GM12865 (cell line): ENCODE data around the gene CMTM2.

Experiments
- DNase-seq: peaks from one replicate; pipeline ENCODE4 v3.0.0; 2010; ENCODE audit warnings: low read depth
- H3K4me3 ChIP-seq: 2 replicates; pipeline ENCODE4 v1.5.1; 2011; ENCODE audit warnings: mild to moderate bottlenecking, low read depth, low read length, control low read depth
- CTCF ChIP-seq: IDR thresholded peaks from 2 replicates; pipeline ENCODE4 v1.5.1; 2011; ENCODE audit warnings: low read length, control low read depth, low read depth, inconsistent platforms; ENCODE audit not compliant: insufficient read depth; ENCODE audit errors: missing control alignments

Gene CMTM2

GRCh38 chr16:66539623-66540469 lies 39.4 kb upstream of the CMTM2 start:
- no peak overlapping the region for H3K4me3 ChIP-seq
- no peak for TF ChIP-seq CTCF
- peak; percentile 74 for DNase-seq

DNA sequence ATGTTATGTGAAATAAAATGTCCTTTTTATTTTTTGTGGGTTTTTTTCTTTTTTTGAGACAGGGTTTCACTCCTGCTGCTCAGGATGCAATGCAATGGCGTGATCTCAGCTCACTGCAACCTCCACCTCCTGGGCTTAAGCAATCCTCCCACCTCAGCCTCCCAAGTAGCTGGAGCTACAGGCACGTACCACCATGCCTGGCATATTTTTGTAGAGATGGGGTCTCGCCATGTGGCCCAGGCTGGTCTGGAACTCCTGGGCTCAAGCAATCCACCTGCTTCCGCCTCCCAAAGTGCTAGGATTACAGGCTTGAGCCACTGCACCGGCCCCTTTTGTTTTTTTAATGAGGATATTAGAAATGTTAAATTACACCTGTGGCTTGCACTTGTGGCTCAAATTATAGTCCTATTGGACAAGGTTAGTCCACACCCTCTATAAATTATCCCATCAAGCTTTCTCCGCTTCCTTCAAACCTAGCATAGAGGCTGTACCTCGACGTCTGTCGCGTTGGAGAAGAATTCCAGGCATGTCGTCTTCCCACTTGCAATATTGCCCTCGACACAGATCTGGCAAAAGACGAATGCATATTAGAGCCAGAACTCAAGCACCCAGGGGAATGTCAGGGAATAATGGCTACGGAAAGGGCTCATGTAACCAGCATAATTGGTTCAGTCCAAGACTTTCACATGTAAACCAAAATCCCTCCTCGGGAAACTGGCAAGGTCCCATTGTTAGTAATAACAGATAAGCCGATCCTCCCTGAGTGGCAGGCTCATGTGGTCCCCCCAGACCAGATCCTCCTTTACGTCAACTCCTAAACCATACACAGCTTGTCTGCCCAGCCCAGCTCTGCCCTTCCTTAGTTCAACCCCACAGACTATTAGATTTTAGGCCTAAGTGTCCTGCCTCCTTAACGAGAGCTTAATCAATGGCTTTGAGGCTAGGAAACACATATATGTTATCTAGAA lies 37.6 kb upstream of the CMTM2 start:
- no peak for TF ChIP-seq CTCF
- H3K4me3 ChIP-seq: no peak overlapping the region
- DNase-seq: no peak

DNA sequence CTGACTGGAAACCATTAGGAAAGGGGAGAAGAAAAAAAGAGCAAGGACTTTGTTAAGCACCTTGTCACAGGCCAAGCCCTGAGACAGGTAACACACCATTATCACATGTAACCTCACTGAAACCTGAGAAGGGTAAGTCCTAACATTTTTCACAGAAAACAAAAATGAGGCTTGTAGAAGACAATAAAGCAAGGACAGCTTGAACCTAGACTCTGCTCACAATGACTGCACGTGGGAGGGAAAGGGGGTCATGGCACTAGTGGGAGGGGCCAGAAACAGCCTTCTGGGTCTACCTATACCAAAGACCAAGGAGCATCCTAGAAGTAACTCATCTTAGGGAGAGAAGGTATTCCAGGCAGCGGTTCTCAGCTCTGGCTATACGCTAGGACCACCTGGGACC lies 36.9 kb upstream of the CMTM2 start:
- DNase-seq: no peak
- H3K4me3 ChIP-seq: no peak overlapping the region
- no peak for TF ChIP-seq CTCF

DNA sequence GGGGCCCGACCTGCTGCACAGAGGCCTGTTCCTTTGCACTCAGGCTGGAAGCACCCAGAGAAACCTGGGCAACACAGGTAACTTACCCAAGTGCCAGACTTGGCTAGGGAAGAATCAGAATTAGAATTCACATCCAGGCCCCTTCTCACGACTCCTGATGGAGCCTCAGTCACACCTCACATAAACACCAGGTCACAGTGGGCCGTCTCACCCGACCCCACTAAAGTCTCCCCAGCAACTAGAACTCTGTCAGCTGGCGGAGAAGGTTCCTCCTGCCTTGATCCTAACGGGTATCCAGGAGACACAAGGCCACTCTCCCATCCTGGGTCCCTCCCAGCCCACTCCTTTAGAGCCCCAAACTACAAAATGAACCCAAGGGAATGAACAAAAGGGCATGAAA lies 35.7 kb upstream of the CMTM2 start:
- TF ChIP-seq CTCF: no peak
- no peak overlapping the region for H3K4me3 ChIP-seq
- no peak for DNase-seq

DNA sequence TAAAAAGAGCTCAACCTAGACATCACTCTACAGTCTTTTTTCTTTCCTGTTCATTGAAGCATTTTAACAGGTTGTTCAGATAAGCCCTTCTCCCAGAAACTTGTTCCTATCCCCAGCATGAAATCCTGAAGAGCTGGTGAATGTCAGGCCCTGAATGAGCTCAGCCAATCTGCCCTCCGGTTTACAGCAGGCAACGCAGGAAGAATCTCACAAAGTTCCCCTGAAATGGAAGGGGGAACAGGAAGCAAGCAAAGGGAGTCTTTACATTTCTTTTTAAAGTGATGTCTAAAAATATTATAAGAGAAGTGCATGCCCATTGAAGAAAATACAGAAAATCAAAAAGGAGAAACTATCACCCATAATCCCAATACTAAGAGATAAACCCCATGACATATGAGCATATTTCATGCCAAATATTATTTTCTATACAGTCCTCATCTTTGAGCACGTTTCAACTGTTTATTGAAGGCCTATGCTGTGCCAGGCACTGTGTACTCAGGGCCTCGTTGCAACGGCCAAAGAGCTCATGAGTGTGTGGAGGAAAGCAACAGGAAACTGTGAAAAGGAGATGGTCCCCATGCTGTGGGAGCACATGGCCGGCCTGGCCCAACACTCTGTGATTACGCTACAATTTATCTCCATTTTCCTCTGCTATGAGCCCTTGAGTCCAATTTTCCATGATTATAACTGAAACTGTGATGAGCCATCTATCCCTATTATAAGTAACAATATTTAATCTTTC lies 35.1 kb upstream of the CMTM2 start:
- no peak for TF ChIP-seq CTCF
- no peak for DNase-seq
- H3K4me3 ChIP-seq: no peak overlapping the region

DNA sequence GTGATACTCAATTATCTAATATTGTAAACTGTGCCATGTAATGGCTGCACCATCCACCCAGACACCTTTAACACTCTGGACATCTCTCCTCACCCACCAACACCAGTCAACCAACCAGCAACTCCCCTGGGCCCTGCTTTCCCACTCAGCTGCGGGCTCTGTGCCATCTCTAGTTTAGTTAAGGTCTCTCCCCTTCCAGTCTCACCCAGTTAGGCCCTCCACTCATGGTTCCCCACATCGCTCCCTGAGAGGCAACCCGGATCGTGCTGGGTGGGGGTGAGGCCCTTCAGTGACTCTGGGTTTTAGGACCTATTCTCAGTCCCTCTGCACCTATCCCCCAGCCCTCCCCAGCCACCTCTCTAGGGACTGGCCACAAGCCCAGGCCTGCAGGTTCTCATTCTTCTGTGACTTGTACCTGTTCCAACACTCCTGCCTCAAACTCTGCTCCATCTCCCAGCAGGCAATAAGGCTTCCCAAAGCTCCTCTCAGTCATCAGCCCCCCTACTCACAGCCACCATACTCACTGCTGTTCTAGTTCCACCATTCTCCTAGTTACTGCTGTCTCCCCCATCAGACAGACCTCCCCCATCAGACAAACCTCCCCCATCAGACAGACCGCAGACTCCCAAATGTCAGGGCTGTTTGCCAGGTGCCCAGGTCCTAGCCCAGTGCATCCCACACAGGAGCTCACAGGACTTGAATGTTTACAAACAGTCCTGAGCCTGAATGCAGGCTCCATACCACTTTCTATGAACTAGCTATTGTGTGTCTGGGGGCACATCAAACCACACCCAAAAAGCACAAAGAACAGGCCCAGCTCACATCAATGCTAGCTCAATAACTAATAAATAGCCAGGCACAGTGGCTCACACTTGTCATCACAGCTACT lies 31.9 kb upstream of the CMTM2 start:
- no peak for TF ChIP-seq CTCF
- no peak for DNase-seq
- H3K4me3 ChIP-seq: no peak overlapping the region
